DMS79 treated with DMSO at 0.1 percent for 48 hours (cell line): ENCODE measurements around the gene BHLHA9.

ENCODE experiments used
- DNase-seq: peaks from one replicate; lab custom pipeline; 2025; lab: John Stamatoyannopoulos, UW

The BHLHA9 gene

DNA sequence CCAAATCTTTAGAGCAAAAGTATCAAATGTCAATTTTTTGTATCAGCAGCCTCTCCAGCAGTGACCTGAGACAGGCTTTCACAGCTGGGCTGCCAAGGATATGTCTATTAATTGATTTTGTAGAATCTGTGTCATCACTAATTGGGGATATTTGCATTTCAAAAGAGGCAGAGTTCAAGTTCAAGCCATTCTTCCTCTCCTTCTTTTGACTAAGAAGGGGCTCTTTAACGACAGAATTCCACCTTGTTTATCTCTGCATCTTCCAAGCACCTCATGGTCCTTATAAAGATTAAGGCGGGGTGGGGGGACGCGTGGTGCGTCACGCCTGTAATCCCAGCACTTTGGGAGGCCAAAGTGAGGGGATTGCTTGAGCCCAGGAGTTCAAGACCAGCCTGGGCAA, 15.2 kb upstream of the BHLHA9 start:
- DNase-seq: no peak

- no peak for DNase-seq
Observed at GRCh38 chr17:1256699-1257098, 13.5 kb upstream of the BHLHA9 start.

GRCh38 chr17:1260086-1260769, 10.0 kb upstream of the BHLHA9 start:
- no peak for DNase-seq

DNA sequence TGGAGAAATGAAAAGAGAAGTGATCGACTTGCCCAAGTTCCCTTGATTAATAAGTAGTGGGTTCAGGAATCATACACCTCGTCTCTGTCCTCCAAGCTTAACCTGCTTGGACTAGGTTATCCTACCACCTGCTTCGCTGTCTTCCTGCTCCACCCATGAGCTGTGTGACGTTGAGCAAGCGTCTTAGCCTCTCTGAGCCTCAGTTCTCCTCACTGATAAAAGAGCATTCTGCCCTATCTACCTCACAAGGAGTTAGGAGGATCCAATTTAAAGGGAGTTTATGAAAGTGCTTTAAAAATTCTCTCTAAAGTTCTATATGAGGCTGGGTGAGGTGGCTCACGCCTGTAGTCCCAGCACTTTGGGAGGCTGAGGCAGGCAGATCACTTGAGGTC, 9.5 kb upstream of the BHLHA9 start:
- no peak for DNase-seq

GRCh38 chr17:1264196-1264595, 6.0 kb upstream of the BHLHA9 start:
- DNase-seq: no peak

DNA sequence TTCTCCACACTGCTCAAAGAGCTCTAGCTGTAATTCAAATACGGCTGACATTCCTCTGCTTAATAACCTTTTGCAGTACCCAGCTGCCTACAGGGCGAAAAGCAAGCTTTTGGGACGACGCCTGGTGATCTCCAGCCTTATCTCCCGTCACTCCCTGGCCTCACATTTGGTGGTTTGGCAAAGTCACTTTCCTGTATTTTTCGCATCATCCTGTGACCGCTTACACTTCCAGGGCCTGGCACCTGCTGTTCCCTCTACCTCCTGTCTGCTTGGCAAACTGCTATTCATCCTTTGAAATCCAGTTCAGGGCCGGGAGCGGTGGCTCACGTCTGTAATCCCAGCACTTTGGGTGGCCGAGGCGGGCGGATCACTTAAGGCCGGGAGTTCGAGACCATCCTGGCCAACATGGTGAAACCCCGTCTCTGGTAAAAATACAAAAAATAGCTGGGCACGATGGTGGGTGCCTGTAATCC, 2.7 kb upstream of the BHLHA9 start:
- DNase-seq: no peak

- no peak for DNase-seq
Observed at GRCh38 chr17:1271030-1271423, 783 bp downstream of the BHLHA9 start.

DNA sequence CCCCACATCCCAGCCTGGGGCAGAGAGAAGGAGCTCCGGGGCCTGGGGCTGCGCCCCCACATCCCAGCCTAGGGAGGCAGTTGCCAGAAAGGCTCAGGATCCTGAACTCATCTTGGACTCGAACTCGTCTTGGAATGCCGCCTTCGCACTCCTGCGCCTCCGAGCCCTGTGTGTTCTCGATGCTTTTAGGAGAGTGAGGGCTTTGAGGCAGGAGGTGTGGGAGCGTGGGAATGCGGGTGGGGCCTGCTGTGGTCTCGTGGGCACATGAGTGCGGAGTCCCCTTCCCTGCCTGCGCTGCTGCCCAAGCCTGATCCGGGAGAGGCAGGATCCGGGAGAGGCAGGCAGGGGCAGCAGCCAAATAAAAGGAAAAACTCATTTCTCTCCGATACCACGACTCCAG, 1.2 kb downstream of the BHLHA9 start:
- DNase-seq: no peak

GRCh38 chr17:1272701-1273100, 2.5 kb downstream of the BHLHA9 start:
- DNase-seq: no peak

GRCh38 chr17:1273492-1274244, 3.4 kb downstream of the BHLHA9 start:
- no peak for DNase-seq

- DNase-seq: no peak
Observed at GRCh38 chr17:1274245-1274608, 4.0 kb downstream of the BHLHA9 start.

DNA sequence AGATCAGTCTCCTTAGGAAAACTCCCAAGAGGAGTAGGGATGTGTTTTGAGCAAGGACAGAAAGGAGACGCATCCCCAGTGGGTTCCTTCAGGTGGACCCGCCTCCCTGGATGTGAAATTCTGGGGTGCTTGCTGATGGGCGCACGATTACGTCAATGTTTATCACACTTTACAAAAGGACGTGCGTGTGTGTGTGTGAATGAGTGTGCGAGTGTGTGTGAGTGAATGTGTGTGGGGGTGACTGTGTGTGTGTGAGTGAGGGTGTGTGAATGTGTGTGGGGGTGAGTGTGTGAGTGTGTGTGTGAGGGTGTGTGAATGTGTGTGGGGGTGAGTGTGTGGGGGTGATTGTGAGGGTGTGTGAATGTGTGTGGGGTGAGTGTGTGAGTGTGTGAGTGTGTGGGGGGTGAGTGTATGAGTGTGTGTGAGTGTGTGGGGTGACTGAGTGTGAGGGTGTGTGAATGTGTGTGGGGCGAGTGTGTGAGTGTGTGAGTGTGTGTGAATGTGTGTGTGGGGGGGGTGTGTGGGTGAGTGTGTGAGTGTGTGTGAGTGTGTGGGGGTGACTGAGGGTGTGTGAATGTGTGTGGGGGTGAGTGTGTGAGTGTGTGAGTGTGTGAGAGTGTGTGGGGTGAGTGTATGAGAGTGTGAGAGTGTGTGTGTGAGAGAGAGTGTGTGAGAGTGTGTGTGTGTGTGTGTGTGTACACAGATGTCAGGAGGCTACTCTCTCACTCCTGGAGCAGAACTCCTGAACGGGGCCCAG, 5.1 kb downstream of the BHLHA9 start:
- no peak for DNase-seq

DNA sequence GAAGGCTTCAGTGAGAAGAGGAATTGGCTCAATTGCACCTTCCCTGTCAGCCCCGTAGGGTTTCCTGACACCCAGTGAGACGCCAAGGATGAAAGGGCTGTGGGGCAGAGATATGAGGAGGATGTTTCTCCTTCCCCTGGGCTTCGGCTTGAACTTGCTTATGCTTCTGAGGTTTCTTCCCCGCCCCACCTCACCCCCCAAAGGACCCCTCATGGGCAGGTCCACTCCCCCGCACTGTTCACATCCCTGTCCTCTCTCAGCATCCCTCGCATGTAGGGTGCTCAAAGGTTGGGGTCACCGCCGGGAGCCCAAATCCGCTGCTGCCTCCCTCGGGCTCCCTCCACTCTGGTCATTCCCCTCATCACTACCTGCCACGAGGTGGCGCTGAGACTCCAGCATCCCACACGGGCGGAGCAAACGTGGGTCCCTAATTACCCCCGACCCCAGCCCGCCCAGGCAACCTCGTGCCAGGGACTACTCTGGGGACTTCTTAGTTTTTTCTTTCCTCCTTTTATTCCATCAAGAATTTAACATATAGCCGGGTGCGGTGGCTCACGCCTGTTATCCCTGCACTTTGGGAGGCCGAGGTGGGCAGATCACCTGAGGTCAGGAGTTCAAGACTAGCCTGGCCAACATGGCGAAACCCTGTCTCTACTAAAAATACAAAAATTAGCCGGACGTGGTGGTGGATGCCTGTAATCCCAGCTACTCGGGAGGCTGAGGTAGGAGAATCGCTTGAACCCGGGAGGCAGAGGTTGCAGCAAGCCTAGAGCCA, 5.9 kb downstream of the BHLHA9 start:
- DNase-seq: no peak

DNA sequence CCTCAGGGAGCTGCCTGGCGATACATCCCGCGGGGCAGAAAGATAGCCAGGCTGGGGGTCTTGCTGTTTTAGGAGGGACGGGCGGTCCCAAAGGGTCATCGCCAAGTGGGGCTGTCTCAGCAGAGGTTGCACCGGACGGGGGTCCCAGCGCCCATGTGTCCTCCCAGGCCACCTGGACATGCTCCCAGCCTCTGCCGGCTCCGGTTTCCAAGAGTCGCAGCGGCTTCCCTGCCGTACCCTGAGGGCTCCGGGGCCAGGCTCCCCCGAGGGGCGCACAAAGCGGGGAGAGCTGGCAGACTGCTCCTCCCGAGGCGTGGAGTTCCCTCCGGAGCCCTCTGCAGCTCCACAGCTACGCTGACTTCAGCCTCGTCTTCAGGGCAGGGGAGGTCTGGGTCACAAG, 10.4 kb downstream of the BHLHA9 start:
- DNase-seq: no peak

- DNase-seq: no peak
Observed at GRCh38 chr17:1286379-1287106, 16.3 kb downstream of the BHLHA9 start.

- no peak for DNase-seq
Observed at GRCh38 chr17:1289695-1290094, 19.5 kb downstream of the BHLHA9 start.

GRCh38 chr17:1290676-1291075, 20.4 kb downstream of the BHLHA9 start:
- no peak for DNase-seq

DNA sequence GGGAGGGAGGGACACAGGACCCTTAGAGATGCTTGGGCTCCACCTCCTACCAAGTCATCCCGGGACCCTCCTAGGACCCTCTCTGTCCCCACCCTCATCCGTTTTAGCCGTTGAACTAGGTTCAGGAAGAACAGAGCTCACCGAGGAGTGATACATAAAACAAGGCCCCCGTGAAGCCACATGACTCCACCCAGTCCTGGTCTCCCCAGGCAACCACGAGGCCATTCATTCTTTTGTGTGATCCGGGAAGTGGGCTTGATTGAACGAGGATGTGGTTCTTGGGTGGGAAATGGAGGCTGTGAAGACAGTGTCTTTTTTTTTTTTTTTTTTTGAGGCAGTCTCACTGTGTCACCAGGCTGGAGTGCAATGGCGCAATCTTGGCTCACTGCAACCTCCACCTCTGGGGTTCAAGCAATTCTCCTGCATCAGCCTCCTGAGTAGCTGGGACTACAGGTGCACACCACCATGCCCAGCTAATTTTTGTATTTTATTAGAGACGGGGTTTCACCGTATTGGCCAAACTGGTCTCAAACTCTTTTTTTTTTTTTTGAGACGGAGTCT, 24.0 kb downstream of the BHLHA9 start:
- DNase-seq: no peak

- DNase-seq: no peak
Observed at GRCh38 chr17:1298606-1299005, 28.4 kb downstream of the BHLHA9 start.

- no peak for DNase-seq
Observed at GRCh38 chr17:1299552-1300370, 29.5 kb downstream of the BHLHA9 start.
